ENCODE measurements around the gene SAP30BP.
"Not testable (repeated sequence)": the region's sequence is repeated elsewhere in the genome, so short reads cannot be mapped to it uniquely, and the experiment has no call there.

The SAP30BP gene

DNA sequence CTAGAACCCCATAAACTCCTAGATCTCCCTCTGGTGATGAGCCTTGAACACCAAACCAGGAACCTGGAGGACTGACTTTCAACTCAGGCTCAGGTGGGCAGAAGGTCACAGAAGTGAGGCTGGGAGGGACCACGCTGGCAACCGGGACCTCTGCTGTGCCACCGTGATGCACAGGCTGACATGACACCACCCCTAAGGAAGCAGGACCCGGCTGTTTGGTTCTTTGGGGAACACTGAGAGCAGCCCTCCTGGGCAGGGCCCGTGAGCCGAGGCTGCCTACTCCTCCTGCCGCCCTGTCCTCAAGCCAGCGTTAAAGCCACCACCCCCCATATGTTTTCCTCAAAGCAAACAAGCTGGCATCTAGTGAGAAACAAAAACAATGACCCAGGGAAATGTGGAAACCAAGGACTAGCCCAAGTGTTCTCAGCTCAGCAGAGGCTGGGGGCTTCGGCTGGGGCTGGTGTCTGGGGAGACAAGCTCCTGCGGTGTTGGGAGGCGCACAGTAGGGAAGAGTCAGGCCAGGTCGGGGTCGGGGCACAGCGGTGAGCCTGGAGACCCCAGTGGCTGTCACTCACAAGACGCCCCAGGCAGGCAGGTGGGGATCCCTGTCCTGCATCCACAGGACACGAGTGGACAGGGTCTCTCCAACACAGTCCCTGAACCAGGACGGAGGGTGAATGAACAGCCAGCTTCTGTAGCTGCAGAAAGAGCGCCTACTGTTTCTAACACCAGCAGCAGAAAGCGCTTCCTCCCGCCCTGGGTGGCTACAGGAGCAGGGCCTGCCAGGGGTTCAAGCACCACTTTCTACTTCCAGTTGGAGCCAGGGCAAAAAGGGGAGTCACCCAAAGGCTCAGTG is 32.2 kb upstream of the SAP30BP start:
- no peak overlapping the region for H3K27ac ChIP-seq

DNA sequence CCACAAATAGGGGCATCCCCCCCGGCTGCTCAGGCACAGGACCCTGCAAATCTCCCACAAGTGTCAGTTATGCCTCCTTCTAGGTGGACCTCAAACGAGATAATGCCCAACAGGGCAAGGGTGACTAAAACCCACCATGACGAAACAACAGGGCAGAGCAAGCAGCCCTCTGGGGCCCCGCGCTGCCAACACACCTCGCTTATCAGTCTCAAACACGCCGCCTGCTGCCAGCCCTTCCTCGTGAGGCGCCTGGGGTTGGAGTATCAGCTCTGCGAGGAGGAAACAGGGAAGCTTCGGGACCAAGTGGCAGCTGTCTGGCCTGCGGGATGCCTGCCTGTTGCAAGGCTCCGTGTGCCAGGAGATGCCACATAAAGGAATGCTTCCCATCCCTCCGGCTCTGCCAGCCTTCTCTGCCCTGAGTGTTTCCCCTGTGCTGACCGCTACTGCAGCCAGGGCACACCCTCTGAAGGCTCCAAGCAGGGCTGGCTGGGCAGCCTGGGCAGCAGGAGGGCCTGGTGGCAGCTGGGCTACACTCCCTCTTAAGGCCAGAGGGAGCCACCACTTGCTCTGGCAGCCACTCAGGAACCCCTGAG is 31.4 kb upstream of the SAP30BP start:
- no peak for TF ChIP-seq CTCF (conservative IDR thresholded peaks at IDR 0.05)
- H3K27ac ChIP-seq, result no peak overlapping the region

More for the DNA sequence above, 32.2 kb upstream of the SAP30BP start:
- no peak for TF ChIP-seq CTCF (conservative IDR thresholded peaks at IDR 0.05)

DNA sequence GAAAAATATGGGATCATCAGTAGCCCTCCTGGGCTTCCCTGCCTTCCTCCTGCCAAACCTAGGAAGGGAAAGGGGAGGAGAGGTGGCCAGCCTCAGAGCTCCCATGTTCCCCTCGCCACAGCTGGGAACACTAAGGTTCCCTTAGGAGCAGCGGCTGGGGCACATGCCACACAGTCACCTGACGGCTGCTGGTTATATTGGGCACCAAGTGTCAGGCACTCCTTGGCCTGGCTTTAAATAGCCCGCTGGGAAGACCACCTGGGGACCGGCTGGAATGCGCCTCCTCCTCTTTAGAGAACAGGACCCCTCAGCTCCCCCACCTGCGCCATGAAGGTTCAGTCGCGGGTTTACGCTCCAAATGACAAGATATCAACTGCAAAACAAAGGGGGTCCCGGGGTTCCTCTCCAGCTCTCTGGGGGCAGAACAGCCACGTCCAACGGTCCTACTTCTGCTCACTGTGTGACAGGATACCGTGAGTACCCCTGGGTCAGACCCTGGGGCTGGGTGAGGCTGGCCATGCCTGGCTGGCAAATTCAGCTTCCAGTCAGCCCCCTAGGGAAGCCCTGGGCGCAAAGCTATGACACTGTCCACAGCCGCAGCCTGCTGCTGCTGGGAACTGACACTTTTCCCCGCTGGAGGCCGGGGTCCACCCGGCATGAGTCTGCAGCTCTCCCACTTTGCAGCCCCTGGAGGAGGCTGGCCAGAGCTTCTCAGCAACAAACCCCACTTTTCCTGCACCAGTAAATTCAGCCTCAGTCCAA is 30.6 kb upstream of the SAP30BP start:
- no peak overlapping the region for H3K27ac ChIP-seq
- TF ChIP-seq CTCF (conservative IDR thresholded peaks at IDR 0.05), result no peak

DNA sequence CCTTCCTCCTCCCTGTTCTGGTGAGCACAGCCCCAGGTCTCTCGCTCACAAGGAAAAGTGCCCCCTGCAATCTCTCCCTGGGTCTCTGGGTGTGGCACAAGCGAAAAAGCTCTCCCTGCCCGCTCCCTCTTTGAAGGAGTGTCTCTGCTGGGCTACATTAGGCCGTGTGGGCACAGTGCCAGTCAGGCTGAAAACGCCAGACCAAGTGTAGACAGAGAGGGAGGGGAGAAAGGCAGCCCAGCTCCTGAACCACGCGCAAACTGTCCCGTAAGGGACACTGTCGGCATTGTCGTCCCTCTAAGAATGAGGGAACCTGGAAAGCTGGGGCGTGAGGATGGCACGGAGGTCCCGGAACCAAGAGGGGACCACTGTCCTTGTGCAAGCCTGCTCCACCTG is 30.0 kb upstream of the SAP30BP start:
- TF ChIP-seq CTCF (conservative IDR thresholded peaks at IDR 0.05), result no peak
- no peak overlapping the region for H3K27ac ChIP-seq

GRCh38 chr17:75637551-75637950 is 29.6 kb upstream of the SAP30BP start:
- TF ChIP-seq CTCF (conservative IDR thresholded peaks at IDR 0.05), result no peak
- no peak overlapping the region for H3K27ac ChIP-seq

- not testable (repeated sequence) for H3K27ac ChIP-seq
Measured at GRCh38 chr17:75638039-75638438, 29.1 kb upstream of the SAP30BP start.

DNA sequence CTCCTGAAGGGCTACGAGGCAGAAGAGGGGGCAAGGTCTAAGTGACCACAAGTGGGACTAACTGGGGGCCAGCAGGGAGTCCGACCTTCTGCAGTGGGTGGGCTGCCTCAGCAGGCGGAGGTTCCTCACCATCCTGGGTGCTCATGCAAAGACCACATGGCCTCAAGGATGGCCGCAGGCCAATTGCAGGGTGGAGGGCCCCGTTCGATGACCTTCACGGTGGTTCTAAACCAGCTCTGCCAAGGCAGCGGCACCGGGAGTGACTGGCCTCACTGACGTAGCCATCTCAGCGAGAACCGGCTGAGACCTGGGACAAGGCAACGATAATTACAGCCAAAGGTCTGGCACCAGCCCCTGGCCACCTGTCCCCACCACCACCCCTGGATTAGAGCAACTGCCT is 28.2 kb upstream of the SAP30BP start:
- TF ChIP-seq CTCF (conservative IDR thresholded peaks at IDR 0.05), result no peak
- H3K27ac ChIP-seq, result no peak overlapping the region
